ENCODE results near the gene CATSPERE. TPM values are rescaled to one million over a fixed set of nuclear protein-coding genes. Genes with fewer than 3 reads are reported as not detected.
"Not testable (repeated sequence)": the region's sequence is repeated elsewhere in the genome, so short reads cannot be mapped to it uniquely, and the experiment has no call there.

CATSPERE gene
- total RNA-seq, 1 donor from 2014 or later, result 2.0 TPM

GRCh38 chr1:244666672-244667418 is 205.8 kb downstream of the CATSPERE start:
- not testable (repeated sequence) for DNase-seq

DNA sequence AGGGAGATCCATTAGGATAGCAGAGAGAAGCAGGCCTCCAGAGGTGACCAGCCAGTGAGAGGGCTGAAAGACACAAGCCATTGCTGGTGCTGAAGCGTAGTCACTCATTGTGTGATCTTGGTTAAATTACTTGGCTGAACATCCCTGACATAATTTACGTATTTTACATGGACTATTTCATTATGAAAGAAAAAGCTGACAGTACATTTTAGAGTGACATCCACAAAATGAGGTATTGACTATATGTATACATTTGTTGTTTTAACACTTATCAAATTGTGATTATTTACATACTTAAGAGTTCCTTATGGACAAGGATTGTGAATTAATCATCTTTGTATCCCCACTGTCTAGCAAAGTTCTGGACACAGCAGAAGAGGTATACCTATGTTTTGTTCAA is 206.7 kb downstream of the CATSPERE start:
- DNase-seq, result no peak

- no peak for DNase-seq
Measured at GRCh38 chr1:244672946-244673682, 212.0 kb downstream of the CATSPERE start.

DNA sequence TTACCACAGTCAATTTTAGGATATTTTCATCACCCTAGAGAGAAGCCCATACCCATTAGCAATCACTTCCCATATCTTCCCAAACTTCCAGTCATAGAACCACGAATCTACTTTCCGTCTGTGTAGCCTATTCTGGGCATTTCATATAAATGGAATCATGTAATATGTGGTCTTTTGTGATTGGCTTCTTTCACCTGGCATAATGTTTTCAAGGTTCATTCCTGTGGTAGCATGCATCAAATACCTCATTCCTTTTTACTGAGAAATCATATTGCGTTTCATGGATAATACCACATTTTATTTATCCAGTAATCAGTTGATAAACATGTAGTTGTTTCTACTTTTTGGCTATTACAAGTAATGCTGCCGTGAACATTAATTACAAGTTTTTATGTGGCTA is 213.4 kb downstream of the CATSPERE start:
- no peak for DNase-seq

- no peak for DNase-seq
Measured at GRCh38 chr1:244675167-244675566, 214.1 kb downstream of the CATSPERE start.

GRCh38 chr1:244678697-244679096 is 217.6 kb downstream of the CATSPERE start:
- DNase-seq, result no peak

DNA sequence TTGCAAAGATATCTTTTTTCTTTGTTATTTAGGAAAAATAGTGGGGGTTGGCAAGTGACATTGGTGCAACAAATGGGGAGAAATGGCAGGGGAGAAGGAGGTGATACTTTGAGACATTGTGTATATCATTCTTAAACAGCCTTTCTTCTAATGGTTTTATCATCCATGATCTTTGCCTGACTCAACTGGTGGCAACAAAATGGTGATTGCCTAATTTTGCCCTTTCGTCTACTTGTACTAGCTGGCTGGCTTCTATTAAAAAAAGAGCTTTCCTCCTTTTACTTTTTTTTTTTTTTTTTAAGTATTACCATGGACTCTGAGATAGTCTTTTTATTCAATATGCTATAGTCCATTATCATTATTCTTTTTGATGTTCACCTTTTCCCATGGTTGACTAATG is 219.6 kb downstream of the CATSPERE start:
- DNase-seq, result no peak

GRCh38 chr1:244682087-244682486 is 221.0 kb downstream of the CATSPERE start:
- DNase-seq, result not testable (repeated sequence)

Small RNA genes within 50 kb of the gene (small RNA-seq; reads per million reads assigned to genes)
- gene CYCSP5, result not detected

Other genes with a start within 250 kb of the CATSPERE start
- 69.7 TPM for gene ADSS2, start 9.4 kb upstream of the CATSPERE start, total RNA-seq
- gene DESI2, start 191.9 kb downstream of the CATSPERE start, total RNA-seq, result 38.8 TPM

Data from occipital lobe (tissue), 3 donors.